ENCODE measurements around the gene GRB10. TPM values are rescaled to one million over a fixed set of nuclear protein-coding genes. Genes with fewer than 3 reads are reported as not detected.

Gene GRB10
- total RNA-seq, 1 donor from 2014 or later = 67.7 TPM

DNA sequence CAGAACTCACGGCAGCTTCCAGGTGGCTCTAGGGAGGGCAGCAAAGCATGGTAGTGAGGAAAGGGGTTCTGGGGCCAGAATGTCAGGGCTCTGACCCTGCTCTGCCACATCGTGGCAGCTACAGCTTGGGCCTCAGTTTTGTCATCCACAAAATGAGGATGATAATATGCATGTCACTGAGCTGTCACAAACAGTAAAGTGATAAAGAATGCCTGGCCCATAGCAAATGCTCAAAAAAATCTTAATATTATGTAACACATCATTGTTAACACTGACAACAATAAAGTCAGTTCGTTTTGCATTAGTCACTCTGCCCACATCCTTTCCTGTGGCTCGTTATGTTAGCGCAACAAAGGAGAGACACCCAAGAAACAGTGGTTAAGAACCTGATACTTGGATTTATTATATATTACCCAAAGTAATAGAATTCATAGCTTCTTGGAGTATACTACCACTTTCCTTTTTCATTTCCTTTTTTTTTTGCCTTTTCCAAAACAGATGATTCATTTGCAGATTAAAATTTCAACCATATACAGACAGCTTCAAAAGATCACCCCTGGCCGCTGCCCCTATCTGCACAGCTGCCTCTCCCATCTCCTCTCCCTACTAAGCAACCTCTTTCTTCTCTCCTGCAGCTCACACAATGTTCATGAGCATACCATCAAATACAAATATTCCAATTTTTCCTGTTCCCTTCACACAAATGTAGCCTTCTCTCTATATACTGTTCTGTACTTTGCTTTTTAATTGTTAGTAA is 172.0 kb downstream of the GRB10 start:
- no peak for FAIRE-seq
- peaks cover 30% of the 10 kb centered on the region for H3K36me3 ChIP-seq (ENCODE audit: control insufficient read depth, insufficient read depth, low read length)

DNA sequence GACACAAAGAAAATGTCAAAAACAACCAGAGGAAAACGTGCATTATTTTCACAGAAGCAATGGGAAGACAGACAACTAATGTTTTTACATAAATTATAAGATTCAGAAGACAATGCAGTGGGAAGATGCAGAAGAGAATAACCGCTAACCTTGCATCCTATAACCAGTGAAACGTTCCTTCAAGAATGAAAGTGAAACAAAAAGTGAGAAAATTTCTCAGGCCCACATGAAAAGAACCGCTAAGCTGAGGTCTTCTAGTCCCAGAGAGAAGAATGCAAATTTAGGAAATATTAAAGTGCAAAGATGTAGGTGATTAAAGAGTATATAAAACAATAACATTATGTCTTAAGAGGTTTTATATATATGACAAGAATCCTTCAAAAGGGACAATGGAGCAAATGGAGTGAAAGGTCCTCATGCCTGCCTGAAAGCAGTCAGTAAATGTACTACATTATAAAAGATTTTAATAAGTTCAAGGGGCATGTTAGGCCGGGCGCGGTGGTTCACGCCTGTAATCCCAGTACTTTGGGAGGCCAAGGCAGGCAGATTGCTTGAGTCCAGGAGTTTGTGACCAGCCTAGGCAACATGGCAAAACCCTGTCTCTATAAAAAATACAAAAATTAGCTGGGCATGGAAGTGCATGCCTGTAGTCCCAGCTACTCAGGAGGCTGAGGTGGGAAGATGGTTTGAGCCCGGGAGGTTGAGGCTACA is 174.3 kb downstream of the GRB10 start:
- H3K27me3 ChIP-seq (ENCODE audit: control insufficient read depth, insufficient read depth, low read length) = no peaks in the 10 kb centered on the region
- peaks cover 31% of the 10 kb centered on the region for H3K36me3 ChIP-seq (ENCODE audit: control insufficient read depth, insufficient read depth, low read length)
- H3K4me3 ChIP-seq (ENCODE audit: low read depth, low read length) = no peak overlapping the region
- DNase-seq (ENCODE audit: low read depth) (no peak), FAIRE-seq (no peak)
- TF ChIP-seq, protein P1, sequence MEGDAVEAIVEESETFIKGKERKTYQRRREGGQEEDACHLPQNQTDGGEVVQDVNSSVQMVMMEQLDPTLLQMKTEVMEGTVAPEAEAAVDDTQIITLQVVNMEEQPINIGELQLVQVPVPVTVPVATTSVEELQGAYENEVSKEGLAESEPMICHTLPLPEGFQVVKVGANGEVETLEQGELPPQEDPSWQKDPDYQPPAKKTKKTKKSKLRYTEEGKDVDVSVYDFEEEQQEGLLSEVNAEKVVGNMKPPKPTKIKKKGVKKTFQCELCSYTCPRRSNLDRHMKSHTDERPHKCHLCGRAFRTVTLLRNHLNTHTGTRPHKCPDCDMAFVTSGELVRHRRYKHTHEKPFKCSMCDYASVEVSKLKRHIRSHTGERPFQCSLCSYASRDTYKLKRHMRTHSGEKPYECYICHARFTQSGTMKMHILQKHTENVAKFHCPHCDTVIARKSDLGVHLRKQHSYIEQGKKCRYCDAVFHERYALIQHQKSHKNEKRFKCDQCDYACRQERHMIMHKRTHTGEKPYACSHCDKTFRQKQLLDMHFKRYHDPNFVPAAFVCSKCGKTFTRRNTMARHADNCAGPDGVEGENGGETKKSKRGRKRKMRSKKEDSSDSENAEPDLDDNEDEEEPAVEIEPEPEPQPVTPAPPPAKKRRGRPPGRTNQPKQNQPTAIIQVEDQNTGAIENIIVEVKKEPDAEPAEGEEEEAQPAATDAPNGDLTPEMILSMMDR (IDR thresholded peaks at IDR 0.05; ENCODE audit: insufficient read depth, low read length, severe bottlenecking) = no peak

More for the DNA sequence above, 172.0 kb downstream of the GRB10 start:
- DNase-seq (ENCODE audit: low read depth) = peak; percentile 78
- Histone ChIP-seq H3K27me3 (ENCODE audit: control insufficient read depth, insufficient read depth, low read length) (no peaks in the 10 kb centered on the region), H3K4me3 (ENCODE audit: low read depth, low read length) (no peak overlapping the region)
- TF ChIP-seq, protein P1 (IDR thresholded peaks at IDR 0.05; ENCODE audit: insufficient read depth, low read length, severe bottlenecking) = no peak

DNA sequence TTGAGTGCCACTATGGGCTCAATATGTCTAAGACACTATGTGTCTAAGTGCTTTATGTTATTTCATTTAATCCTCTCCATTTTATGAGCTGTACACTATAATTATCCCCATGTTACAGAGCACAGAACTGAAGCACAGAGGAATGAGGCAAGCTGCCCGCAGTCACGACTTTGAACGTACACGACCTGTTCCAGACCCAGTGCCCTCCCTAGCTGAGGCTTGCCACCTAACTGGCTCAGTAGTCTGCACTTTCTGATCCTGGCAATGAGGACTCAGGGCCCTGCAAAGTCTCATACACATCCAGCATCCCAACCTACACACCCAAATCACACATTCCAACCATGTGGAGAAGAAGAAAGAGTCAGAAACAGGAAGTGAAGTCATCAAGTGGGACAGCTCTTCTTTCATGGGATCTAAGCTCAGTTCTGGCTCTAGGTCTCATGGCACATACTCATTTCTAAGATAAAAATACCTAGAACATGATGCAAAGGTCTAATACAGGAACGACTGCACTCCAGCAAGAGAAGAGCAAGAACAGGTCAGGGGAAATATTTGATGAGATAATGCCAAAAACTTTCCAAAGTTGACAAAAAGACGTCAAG is 175.1 kb downstream of the GRB10 start:
- FAIRE-seq = peak; percentile 79
- H3K27me3 ChIP-seq (ENCODE audit: control insufficient read depth, insufficient read depth, low read length) = no peaks in the 10 kb centered on the region
- TF ChIP-seq, protein P1 (IDR thresholded peaks at IDR 0.05; ENCODE audit: insufficient read depth, low read length, severe bottlenecking) = no peak
- H3K36me3 ChIP-seq (ENCODE audit: control insufficient read depth, insufficient read depth, low read length) = peaks cover 29% of the 10 kb centered on the region
- H3K4me3 ChIP-seq (ENCODE audit: low read depth, low read length) = no peak overlapping the region
- DNase-seq (ENCODE audit: low read depth) = no peak

DNA sequence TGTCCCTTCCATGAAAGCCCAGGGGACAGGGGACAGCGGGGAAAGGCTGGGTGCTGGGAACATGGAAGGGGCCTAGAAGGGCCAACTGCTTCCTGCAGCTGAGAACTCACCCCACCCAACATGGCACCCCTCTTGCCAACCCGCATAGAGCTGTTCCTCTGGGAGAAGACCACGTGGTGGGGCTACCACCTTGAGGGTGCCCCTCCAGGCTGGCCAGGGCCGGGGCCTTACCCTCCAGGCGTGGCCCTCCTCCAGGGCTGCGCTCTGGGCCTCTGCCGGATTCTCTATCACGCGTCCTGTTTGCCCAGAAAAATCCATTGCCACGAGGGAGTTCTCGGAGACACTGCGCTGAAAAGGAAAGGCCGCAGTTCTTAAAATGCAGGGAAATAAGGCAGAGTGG is 177.6 kb downstream of the GRB10 start:
- Histone ChIP-seq H3K36me3 (ENCODE audit: control insufficient read depth, insufficient read depth, low read length) (peaks cover 28% of the 10 kb centered on the region), H3K27me3 (ENCODE audit: control insufficient read depth, insufficient read depth, low read length) (no peaks in the 10 kb centered on the region), H3K4me3 (ENCODE audit: low read depth, low read length) (no peak overlapping the region)
- DNase-seq (ENCODE audit: low read depth) (no peak), FAIRE-seq (no peak)
- TF ChIP-seq, protein P1 (IDR thresholded peaks at IDR 0.05; ENCODE audit: insufficient read depth, low read length, severe bottlenecking) = no peak

DNA sequence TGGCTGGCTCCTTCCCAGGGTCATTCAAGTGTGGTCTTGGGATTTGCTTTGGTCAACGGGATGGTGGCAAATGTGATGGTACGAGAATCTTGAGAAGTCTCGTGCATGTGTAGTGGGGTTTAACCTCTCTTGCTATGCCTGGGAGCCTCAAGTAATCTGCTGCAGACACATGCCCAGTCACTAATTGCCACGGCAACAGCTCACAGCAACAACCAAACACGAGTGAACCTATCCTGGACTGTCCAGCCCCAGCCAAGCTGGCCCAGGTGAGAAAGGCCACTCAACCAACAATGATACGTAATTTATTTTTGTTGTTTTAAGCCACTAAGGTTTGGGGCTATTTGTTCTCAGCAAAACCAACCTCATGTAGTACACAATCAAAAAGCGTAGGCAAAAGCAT is 179.4 kb downstream of the GRB10 start:
- no peak overlapping the region for H3K4me3 ChIP-seq (ENCODE audit: low read depth, low read length)
- TF ChIP-seq, protein P1 (IDR thresholded peaks at IDR 0.05; ENCODE audit: insufficient read depth, low read length, severe bottlenecking) = no peak
- DNase-seq (ENCODE audit: low read depth) = no peak
- H3K36me3 ChIP-seq (ENCODE audit: control insufficient read depth, insufficient read depth, low read length) = peaks cover 27% of the 10 kb centered on the region
- peak; percentile 13 for FAIRE-seq
- H3K27me3 ChIP-seq (ENCODE audit: control insufficient read depth, insufficient read depth, low read length) = no peaks in the 10 kb centered on the region

All from bronchial epithelial cell (primary cell).